ENCODE data around the gene BCOR.

- TF ChIP-seq POLR2A (IDR thresholded peaks at IDR 0.05; ENCODE audit: low read length): no peak
- no peak for TF ChIP-seq GATA1 (IDR thresholded peaks at IDR 0.05; ENCODE audit: low read depth, low read length)
Observed at GRCh38 chrX:40084471-40085101, 13.2 kb downstream of the BCOR start.

Data from erythroblast (primary cell).